Measurements from ENCODE around the gene PIGA.
A peak's percentile ranks its signal among the peaks of the same experiment; 100 is the strongest.

The PIGA gene, protein sequence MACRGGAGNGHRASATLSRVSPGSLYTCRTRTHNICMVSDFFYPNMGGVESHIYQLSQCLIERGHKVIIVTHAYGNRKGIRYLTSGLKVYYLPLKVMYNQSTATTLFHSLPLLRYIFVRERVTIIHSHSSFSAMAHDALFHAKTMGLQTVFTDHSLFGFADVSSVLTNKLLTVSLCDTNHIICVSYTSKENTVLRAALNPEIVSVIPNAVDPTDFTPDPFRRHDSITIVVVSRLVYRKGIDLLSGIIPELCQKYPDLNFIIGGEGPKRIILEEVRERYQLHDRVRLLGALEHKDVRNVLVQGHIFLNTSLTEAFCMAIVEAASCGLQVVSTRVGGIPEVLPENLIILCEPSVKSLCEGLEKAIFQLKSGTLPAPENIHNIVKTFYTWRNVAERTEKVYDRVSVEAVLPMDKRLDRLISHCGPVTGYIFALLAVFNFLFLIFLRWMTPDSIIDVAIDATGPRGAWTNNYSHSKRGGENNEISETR

DNA sequence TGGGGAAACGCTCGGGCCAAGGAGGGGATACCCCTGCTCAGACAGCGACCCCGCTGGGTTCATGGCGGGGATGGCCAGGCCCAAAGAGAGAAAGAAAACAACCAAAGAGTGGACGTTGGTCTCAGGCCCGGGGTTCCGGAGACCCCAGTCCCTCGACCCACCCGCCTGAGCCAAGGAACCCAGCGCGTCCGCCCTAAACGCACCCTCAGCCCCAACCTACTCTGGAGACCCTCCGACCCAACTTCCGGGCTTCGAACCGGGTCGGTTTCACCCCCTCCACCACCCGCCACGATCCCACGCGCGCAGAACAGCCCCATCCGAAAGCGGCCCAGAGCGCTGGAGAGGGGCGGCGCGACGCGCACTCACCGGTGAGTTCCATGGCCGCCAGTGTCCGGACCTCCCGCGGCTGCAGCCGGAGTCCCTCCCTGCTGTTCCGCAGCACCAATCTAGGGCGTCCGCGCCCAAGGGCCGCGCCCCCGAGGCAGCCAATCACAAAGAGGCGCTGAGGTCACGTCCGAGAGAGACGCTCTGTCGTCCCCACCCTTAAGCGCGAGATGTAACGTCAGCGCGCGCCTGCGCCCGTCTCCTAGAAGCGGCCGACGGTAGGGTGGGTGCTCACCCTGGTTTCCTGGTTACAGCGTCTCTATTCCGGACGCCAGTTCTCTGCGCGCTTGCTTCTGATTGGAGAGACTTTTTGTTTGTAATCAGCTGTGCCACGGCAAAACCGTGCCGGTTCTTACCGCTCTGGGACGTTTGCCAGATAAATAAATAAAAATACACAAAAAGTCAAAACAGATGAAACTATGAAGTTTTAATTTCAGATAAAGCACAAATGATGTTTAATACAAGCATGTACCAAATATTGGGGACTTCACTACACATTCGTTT, at the start of gene PIGA:
TSS of gene PIGA (minus strand) at position 389 of the 888 bp plus-strand sequence. CDS start 3,593 bp downstream, outside the sequence.
- DNase-seq: peak; percentile 82 to 85

DNA sequence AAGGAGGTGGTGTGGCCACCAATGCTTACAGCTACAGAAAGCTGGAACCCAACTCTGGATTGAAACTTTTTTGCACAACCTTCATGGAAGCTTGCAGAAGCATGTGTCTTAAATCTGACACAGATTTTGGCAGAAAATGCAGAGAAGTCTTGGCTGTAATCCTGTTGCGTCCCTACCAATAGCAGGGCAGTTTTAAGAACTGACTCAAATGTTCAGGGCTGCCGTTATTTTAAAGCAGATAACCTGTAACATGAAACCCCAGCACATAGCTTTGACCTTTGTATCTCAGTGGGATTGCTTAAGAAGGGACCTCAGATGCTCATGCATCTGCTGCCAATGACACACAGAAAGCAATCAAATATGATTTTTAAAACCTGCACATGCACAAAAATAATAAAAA, 49.0 kb upstream of the PIGA start, which contains the start of gene VEGFD:
TSS of gene VEGFD (minus strand) at position 110 of the 400 bp plus-strand sequence. CDS start 467 bp downstream, outside the sequence.
- DNase-seq: no peak

DNA sequence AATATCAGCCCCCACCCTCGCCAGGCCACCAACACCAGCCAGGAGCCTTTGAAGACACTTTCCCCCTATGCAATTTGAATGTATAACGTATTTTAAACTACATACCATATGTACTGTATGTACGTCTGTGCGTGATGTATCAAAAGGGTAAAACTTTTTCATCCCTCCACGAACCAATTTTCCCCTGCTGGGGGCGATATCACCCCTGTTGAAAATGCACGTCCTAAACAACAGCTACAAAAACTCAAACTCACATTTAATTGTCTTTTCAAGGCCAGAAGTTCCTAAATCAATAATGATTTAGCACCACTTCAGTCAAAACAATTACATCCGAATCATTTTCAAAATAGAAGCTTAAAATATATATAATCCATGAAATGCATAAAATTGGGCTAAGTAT, 47.5 kb upstream of the PIGA start:
- DNase-seq: no peak

DNA sequence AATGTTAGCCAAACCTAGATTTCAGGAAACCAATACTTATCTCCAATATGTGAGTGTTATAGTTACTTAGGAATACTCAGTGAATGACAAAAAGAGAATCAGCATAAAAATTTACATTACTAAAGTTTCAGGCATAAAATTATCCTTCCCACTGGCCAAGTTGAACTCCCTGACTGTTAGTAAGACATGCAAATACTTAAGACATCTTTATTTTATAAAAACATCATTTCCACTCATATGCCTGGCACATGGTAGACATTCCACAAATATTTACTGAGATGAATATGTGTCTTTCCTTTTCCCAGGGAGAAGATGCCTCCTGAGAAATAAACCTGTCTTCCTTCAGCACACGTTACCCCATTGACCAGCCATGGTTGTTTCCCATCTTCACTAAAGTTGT, 41.6 kb upstream of the PIGA start:
- no peak for DNase-seq

DNA sequence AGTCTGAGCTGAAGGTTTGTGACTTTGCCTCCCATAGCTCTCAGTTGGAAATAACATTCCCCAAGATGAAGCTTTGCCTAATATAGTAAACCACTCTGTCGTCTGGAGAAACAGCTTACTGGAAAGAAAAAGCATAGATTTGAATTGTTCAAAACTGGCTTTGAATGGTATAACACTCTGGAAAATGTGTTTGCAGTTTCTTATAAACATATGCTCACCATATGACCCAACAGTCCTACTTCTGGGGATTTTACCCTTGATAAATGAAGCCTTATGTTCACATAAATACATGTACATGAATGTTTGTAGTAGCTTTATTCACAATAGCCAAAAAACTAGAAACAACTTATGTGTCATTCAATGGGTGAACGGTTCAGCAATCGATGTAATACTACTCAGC, 38.7 kb upstream of the PIGA start:
- DNase-seq: no peak

DNA sequence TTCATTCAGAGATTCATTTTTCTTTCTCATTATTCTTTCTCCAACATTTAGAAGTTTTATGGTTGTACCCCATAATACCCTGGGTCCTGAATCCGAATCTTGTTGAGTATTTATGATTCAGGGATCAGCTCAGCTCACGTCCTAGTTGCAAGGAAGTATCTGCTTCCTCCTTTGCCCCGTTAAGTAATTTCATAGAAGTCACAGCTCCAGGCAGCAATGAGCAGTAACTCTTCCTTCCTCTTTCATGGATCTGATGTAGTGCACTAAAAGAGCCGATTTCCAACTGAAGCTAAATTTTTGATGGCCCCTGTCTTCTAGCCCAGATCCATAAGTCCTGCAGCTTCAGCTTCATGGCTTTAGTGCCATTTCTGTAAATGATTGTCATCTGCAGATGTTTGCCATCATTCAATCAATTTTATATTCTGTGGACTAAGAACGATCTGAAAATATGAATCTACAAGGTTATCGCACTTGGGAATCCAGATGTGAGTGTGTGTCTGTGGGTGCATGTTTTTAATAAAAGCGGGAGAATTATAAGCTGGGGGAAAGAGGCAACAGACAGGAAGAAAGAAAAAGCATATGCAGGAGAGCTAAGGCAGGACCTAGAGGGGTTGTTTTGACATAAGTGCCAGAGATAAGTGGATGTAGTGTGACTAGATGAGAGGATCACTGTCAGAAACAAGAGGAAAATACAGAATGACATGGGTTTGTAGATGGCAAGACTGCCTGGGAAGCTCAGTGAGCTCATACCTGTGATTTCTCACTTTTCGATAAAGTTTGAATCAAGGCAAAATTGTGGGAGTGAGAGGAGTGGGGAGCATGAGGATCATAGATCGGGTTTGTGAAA, 31.4 kb upstream of the PIGA start:
- no peak for DNase-seq

DNA sequence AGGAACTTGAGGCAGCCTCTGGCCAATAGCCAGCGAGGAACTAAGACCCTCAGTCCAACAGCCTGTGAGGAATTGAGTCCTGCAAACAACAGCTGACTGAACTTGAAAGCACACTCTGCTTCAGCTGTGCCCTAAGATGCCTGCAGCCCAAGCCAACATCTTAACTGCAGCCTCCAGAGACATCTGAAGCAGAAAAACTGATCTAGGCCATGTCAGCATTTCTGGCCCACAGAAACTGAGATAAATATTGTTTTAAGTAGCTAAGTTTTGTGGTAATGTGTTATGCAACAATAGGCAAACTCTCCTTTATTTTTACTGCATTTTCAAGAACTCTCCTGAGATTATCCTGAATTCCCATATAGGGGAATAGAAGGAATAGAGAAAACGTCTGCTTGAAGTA, 24.4 kb upstream of the PIGA start:
- DNase-seq: no peak

DNA sequence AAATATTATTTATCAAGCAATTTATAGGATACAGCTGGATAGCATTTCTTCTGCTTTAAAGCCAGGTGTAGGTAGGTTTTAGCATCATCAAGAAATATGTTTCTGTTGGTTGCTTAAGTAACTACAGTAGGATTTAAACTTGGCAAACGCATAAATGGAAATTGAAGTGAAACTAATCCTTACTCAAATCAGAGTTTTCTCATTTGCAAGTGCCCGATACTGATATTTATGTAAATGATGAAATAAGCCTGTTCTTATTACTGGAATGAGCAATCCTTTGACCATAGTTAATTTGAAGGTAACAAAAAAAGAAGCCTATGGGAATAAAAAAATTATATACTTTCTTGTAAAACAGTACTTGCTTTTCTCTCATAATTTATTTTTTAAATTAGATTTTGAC, 23.2 kb upstream of the PIGA start:
- no peak for DNase-seq

DNA sequence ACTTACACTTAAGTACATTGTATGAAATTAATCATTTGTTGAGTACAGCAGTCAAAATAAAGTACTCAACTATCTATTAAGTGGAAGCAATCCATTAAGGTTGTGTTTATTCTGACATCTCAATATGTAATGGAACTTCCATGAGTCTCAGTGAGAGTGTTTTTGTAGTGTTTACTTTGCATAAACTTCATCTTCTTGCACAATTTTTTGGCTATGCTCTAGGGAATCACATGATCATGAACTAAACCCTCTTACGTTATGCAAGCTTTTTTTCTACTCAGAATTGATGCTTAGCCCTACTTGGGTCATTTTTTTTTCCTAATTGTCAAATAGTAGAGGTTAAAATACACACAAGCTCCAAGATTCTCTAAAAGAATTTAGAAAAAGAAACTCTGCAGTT, 21.1 kb upstream of the PIGA start:
- no peak for DNase-seq

DNA sequence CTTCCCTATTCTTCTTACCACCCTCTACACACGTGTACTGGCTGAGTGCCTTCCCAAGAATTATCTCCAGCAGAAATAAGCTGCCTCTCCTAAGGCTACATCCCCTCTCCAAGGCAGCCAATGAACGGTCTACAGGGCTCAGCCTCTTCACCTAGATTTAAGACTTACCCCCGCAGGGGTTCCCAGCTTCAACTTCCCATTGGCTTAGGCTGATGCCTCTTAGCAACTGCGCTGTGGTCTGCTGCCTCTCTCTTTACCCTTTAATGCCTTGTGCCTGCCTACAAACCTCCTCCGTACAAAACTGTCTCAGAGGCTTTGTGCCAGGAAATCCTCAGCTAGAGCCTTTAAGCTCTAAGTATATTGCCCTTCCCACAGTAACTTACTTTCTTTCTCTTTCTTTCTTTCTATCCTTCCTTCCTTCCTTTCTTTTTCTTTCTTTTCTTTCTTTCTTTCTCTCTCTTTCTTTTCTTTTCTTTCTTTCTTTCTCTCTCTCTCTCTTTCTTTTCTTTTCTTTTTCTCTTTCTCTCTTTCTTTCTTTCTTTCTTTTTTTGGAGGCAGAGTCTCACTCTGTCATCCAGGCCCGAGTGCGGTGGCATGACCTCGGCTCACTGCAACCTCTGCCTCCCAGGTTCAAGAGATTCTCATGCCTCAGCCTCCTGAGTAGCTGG, 15.1 kb upstream of the PIGA start:
- DNase-seq: no peak

DNA sequence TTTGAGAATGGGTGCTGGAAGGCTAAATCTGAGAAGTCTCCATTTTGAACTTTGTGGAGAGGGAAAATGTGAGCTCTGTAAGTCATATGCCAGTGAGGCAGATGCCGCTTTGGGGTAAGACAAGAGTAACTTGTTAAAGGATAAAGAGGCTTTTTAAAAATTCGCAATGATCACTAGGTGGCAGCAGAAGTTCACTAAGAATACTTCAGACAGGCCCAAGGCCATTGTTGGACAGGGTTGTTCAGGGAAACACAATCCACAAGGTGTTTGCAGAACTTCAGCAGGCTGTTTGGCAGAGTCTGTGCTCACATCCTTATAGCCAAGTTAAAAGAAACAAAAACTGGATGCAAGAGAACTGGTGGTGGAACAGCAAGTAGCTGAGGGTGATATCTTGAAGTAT, 13.7 kb upstream of the PIGA start:
- DNase-seq: no peak

DNA sequence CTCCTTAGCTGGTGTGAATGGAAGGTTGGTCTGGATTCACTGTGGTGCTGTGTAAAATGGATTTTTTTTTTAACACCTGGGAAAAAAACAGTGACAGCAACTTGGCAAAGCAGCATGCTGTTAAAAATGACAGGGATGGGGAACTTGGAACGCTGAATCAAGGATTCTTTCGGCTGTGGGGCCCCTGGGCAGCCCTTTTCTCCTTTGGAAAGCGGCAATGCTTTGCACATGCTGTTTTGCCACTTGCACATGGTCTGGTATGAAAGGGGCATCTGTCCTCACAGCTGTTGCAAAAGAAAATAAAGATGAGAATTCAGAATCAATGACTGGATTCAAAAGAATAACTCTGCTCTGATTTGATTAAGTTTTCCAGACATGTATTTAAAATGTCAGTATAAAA, 10.7 kb upstream of the PIGA start:
- no peak for DNase-seq

DNA sequence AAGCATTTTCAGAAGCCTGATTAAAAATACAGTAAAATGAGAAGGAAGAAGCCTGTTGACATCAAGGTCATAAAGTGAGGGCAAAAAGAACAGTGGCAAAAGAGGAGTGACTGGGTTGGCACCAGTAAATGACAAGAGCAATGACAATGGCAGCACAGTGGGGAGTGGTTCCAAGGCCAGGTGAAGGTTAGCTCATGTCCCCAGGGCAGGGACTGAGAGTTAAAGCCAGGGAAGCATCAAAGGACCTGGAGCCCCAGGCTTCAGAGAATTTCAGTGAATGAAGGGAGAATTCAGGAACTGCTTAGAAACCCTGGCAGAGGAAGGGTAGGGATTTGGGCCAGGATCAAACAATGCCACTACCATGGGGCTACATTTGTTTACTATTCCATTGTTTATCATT, 8.8 kb upstream of the PIGA start:
- no peak for DNase-seq

DNA sequence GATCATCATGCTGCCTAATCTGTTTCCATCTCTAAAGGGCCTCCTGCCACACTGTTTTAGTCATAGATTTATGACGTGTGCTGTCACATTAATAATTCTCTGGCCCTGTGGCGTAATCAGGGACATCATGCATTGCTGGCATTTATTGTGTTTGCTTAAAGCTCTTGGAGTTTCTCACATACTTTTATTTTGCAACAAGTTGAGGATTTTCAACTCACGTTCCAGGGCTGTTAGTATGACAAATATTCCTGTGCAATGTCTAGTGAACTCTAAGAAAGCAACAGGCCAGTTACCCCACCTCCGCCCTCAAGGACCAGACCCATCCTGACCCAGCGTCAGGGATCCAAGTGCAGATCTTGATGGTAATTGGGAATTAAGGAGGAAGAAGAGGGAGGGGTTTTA, 7.8 kb upstream of the PIGA start:
- DNase-seq: no peak

DNA sequence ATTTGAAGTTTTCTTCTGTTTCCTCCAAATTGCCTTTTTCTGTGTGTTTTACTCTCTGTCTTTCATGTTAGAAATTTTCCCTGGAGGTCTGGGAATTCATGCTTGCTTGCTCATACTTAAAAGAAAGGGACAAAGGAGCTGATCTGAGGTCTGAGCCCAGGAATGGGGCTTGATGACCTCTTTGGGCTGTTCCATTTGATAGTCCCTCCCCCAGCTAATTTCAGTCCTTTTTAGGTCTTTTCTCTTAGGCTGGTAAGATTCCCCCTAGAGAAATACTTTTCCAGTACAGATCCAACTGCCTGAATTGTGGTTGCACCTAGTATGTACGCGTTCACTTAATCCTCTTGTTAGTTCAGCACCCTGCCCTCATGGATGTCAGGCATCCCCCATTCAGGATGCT, 5.5 kb upstream of the PIGA start:
- DNase-seq: no peak

DNA sequence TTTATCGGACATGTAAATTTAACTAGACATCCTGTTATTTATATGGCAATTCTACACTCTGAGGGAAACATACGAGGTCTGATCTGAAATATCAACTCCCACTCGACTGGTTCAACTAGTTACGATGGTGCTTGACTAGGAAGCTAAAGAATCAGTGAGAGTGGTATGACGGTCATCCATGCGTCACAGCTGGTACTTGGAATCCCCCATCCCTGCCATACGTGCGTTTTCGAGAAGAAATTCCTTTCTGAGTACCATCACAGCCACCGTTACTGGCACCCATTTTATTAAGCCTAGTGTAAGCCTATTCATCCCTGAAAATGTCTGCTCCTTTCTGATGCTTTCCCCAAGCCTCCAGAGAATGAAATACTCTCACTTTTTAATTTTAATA, 695 bp upstream of the PIGA start:
- peak; percentile 11 to 15 for DNase-seq

DNA sequence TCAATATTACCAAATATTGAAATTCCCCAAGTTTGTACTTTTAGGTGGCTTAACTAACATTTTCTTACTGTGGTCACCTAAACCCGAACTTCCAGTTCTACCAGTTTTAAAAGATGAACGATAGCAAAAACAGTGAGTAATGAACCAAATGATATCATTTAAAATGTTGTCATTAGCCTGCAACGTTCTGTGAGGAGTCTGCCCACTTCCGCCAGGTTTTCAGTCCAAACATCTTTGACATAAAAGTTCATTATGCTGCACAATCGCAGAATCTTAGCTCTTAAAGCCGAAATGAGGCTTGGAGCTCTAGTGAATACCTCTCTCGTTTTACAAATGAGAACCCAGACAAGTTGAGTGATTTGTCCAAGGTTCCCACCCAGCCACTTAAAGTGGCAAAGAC, 762 bp downstream of the PIGA start:
- no peak for DNase-seq

DNA sequence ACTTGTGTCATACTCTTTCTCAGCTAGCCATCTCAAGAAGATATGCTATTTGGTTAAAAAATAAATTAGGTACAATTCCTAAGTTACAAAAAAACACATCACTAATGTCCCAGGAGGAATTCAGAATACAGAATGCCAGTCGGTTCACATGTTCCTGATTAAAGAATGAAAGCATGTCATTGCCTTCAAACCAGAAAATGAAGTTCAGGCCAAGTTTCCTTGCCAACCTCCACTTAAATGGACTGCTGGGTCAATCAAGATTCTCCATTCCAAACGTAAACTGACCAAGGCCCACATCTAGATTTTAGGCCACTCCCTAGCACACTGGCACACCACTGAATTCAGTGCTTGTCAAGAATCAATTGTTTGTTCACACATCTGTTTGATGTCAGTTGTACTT, 6.5 kb downstream of the PIGA start:
- no peak for DNase-seq

DNA sequence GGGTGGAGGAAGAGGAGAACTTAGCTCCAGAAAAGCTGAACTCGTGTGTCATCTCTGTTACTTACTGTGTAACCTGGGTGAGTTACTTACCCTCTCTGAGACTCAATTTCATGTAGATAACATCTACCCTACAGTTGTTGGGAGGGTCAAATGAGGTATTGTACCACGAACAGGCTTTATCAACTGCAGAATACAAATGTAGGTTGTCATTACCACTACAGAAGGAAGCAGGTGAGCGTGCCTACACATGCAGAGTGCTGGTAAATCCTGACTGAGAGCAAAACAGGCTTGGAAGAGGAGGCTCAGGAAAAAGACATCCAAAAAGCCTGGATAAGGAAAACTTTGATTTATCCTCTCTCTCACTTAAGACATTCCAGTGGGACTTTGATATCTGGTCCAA, 7.2 kb downstream of the PIGA start:
- no peak for DNase-seq

DNA sequence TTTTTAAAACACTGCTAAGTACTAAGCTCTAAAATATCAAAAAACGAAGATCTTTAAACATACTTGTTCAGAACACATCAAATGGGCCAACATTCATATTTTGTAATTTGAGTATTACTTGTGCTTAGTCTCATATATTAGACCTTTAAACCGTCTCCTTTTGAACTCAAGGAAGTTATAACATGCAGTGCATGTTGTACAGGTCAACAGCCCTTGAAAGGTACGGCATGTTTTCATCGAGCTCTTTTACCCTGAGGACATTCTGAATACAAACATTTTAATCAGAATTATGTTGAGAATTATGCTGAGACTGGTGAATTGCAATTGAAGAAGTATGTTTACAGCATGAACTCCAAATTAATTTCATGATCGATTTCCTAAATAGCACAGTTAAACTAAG, 12.9 kb downstream of the PIGA start:
- DNase-seq: no peak

DNA sequence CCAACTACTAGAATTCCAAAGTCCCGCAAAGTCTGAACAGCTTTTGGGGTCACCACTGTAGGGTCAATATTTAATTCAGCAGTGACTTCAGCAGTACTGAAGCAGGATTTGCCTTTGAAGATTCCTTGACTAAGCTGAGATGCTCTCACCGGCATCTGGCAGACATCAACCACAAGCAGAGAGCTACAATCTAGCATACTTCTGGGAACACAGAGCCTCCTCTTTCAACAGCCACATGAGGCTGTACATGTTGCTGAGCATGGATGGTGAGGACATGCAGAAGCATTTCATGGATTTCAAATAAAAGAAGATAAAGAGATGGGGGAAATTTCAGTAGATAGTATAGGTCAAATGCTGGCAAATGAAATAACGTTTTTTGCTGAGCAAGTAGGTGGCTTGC, 13.3 kb downstream of the PIGA start:
- DNase-seq: no peak

DNA sequence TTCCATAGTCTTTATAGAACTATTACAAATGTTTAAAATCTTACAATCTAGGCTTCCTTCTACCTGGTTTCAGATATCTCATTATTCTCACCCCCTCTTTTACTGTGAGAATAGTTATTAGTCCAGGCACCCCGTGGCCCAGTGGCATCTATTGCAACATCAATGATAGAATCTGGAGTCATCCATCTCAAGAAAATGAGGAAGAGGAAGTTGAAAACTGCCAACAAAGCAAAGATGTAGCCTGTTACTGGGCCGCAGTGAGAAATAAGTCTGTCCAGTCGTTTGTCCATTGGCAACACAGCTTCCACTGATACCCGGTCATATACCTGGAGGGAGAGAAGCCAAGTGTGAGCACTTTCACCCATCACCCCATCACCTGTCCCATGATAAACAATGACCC, 13.9 kb downstream of the PIGA start:
- no peak for DNase-seq
